OCI-LY7 (cell line): ENCODE measurements around the gene ACER3. TPM values are rescaled to one million over a fixed set of nuclear protein-coding genes. Genes with fewer than 3 reads are reported as not detected.

ENCODE experiments used
- BruUV-seq: library from RNA; stranded (reverse); fragments of 400-500 nt; replicated peaks from 2 replicates; lab custom pipeline; 2021; lab: Mats Ljungman, UMichigan
- CTCF ChIA-PET: fragments of 300-600 bp; sonication (Branson Sonifier 250); formaldehyde crosslinking; loops from one replicate; lab custom pipeline; 2022; ENCODE audit warnings: antibody characterized with exemption; ENCODE audit not compliant: unreplicated experiment; lab: Charles Lee
- POLR2A ChIA-PET: fragments of 300-600 bp; sonication (Branson Sonifier 250); formaldehyde crosslinking; loops from one replicate; lab custom pipeline; 2022; ENCODE audit warnings: antibody characterized with exemption; lab: Charles Lee
- DNase-seq: peaks from one replicate; pipeline ENCODE4 v3.0.0-alpha.2; 2015; ENCODE audit warnings: low spot score
- H2AFZ ChIP-seq: fragments of 200-600 bp; sonication (generic), shearing (Covaris generic); 2 replicates; pipeline ENCODE4 v1.6.1; 2014; ENCODE audit warnings: mild to moderate bottlenecking, antibody characterized with exemption, low read length, moderate library complexity
- H3K27ac ChIP-seq: fragments of 200-600 bp; sonication (generic); 2 replicates; pipeline ENCODE4 v1.5.1; 2014; ENCODE audit warnings: mixed run types, low read depth, mild to moderate bottlenecking, moderate library complexity, low read length, inconsistent platforms; ENCODE audit not compliant: poor library complexity, severe bottlenecking
- H3K36me3 ChIP-seq: fragments of 200-600 bp; sonication (generic); 2 replicates; pipeline ENCODE4 v1.6.1; 2014; ENCODE audit warnings: mild to moderate bottlenecking, antibody characterized with exemption, low read length, moderate library complexity, mixed read lengths; ENCODE audit not compliant: insufficient read depth
- H3K4me1 ChIP-seq: fragments of 200-600 bp; sonication (generic); 2 replicates; pipeline ENCODE4 v1.5.1; 2014; ENCODE audit warnings: mild to moderate bottlenecking, low read length; ENCODE audit not compliant: insufficient read depth, poor library complexity, severe bottlenecking
- H3K4me2 ChIP-seq: fragments of 200-600 bp; sonication (generic); 2 replicates; pipeline ENCODE4 v1.6.1; 2014; ENCODE audit warnings: mild to moderate bottlenecking, low read length
- H3K4me3 ChIP-seq: fragments of 200-600 bp; sonication (generic); 2 replicates; pipeline ENCODE4 v1.5.1; 2014; ENCODE audit warnings: mild to moderate bottlenecking, low read depth, low read length; ENCODE audit not compliant: poor library complexity, severe bottlenecking
- H3K79me2 ChIP-seq: fragments of 200-600 bp; sonication (generic); 2 replicates; pipeline ENCODE4 v1.6.1; 2016; ENCODE audit warnings: low read depth, mild to moderate bottlenecking, low read length, moderate library complexity, mixed read lengths; ENCODE audit not compliant: insufficient read depth
- H3K9me2 ChIP-seq: fragments of 200-600 bp; sonication (generic); 2 replicates; pipeline ENCODE4 v1.6.1; 2016; ENCODE audit warnings: mild to moderate bottlenecking, low read length, mixed read lengths; ENCODE audit not compliant: insufficient read depth
- H3K9me3 ChIP-seq: fragments of 200-600 bp; sonication (generic); 2 replicates; pipeline ENCODE4 v1.6.1; 2014; ENCODE audit warnings: mild to moderate bottlenecking, mixed run types, low read length, mixed read lengths
- H4K20me1 ChIP-seq: fragments of 200-600 bp; sonication (generic); 2 replicates; pipeline ENCODE4 v1.6.1; 2014; ENCODE audit warnings: mild to moderate bottlenecking, antibody characterized with exemption, low read length, moderate library complexity, mixed read lengths; ENCODE audit not compliant: insufficient read depth
- CTCF ChIP-seq: fragments of 200-600 bp; sonication (generic); conservative IDR thresholded peaks from 2 replicates; pipeline ENCODE4 v1.5.1; 2014; ENCODE audit warnings: mild to moderate bottlenecking, antibody characterized with exemption, low read length, moderate library complexity, mixed read lengths
- EZH2phosphoT487 ChIP-seq: fragments of 200-600 bp; sonication (generic); IDR thresholded peaks from 2 replicates; pipeline ENCODE4 v1.6.1; 2018; ENCODE audit warnings: low read depth, borderline replicate concordance, mild to moderate bottlenecking, mixed run types, antibody characterized with exemption, low read length, moderate library complexity, mixed read lengths
- intact Hi-C: fragments of 100-400 bp; cut with micrococcal nuclease; formaldehyde crosslinking; loops from one replicate; pipeline ENCODE4 v1.10.0; 2022; ENCODE audit not compliant: unreplicated experiment
- total RNA-seq, 2 experiments: library from RNA; depleted of rRNA in 1 of 2; stranded (reverse); fragments of >200 nt in 1 of 2; shearing (Covaris generic) in 1 of 2; gene quantifications; 2 replicates each; pipeline ENCODE4 v1.2.3, GENCODE V29; 2014 to 2022

ACER3 gene
- total RNA-seq, 2 experiments from 2014 or later = 3.0 to 12.2 TPM

DNA sequence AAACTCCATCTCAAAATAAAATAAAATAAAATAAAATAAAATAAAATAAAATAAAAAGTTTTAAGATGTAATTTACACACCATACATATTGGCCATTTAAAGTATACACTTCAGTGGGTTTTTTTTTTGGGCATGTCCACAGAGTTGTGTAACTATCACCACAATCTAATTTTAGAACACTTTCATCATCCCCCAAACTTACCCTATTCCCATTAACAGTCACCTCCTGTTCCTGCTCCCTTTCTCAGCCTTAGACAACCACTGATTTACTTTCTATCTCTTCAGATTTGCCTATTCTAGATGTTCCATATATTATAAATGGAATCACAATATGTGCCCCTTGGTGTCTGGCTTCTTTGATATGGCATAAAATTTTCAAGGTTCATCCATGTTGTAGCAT is 4.6 kb upstream of the ACER3 start:
- no peak overlapping the region for H3K27ac ChIP-seq
- no peak for DNase-seq
- POLR2A ChIA-PET = no interaction called here
- no peak overlapping the region for H3K4me2 ChIP-seq
- TF ChIP-seq EZH2phosphoT487 (no peak), CTCF (no peak)
- no peaks in the 10 kb centered on the region for H3K36me3 ChIP-seq
- H2AFZ ChIP-seq = no peak overlapping the region
- no peaks in the 10 kb centered on the region for H3K79me2 ChIP-seq
- CTCF ChIA-PET = no interaction called here
- no peaks in the 10 kb centered on the region for H3K9me3 ChIP-seq
- no peaks in the 10 kb centered on the region for H3K9me2 ChIP-seq
- peaks cover 7% of the 10 kb centered on the region for H3K4me1 ChIP-seq
- intact Hi-C loops = no loop called here
- H4K20me1 ChIP-seq = no peaks in the 10 kb centered on the region
- no TSS peak for BruUV-seq
- no peak overlapping the region for H3K4me3 ChIP-seq

- H3K79me2 ChIP-seq = no peaks in the 10 kb centered on the region
- intact Hi-C loops = no loop called here
- H3K36me3 ChIP-seq = no peaks in the 10 kb centered on the region
- H3K27ac ChIP-seq = no peak overlapping the region
- POLR2A ChIA-PET = no interaction called here
- H3K4me2 ChIP-seq = no peak overlapping the region
- H3K9me3 ChIP-seq = no peaks in the 10 kb centered on the region
- CTCF ChIA-PET = no interaction called here
- H3K4me3 ChIP-seq = no peak overlapping the region
- no TSS peak for BruUV-seq
- H3K4me1 ChIP-seq = peaks cover 9% of the 10 kb centered on the region
- no peak for TF ChIP-seq EZH2phosphoT487
- no peak for TF ChIP-seq CTCF
- H2AFZ ChIP-seq = no peak overlapping the region
- H4K20me1 ChIP-seq = no peaks in the 10 kb centered on the region
- no peak for DNase-seq
- no peaks in the 10 kb centered on the region for H3K9me2 ChIP-seq
Observed at GRCh38 chr11:76856571-76856970, 4.1 kb upstream of the ACER3 start.

GRCh38 chr11:76857781-76858410 is 2.8 kb upstream of the ACER3 start:
- no peak overlapping the region for H2AFZ ChIP-seq
- intact Hi-C loops = no loop called here
- no peak overlapping the region for H3K4me2 ChIP-seq
- CTCF ChIA-PET = no interaction called here
- POLR2A ChIA-PET = no interaction called here
- TF ChIP-seq CTCF = no peak
- no peak for TF ChIP-seq EZH2phosphoT487
- no peaks in the 10 kb centered on the region for H4K20me1 ChIP-seq
- H3K79me2 ChIP-seq = no peaks in the 10 kb centered on the region
- peaks cover 14% of the 10 kb centered on the region for H3K4me1 ChIP-seq
- no peaks in the 10 kb centered on the region for H3K9me3 ChIP-seq
- no peak for DNase-seq
- H3K27ac ChIP-seq = no peak overlapping the region
- H3K9me2 ChIP-seq = no peaks in the 10 kb centered on the region
- no peak overlapping the region for H3K4me3 ChIP-seq
- BruUV-seq = no TSS peak
- no peaks in the 10 kb centered on the region for H3K36me3 ChIP-seq
